ENCODE data around the gene XPOT.

Gene XPOT

GRCh38 chr12:64470495-64470894 lies 66.3 kb downstream of the XPOT start:
- DNase-seq: no peak

GRCh38 chr12:64473176-64473575 lies 69.0 kb downstream of the XPOT start:
- no peak for DNase-seq

GRCh38 chr12:64475518-64475917 lies 71.3 kb downstream of the XPOT start:
- DNase-seq: no peak

- no peak for DNase-seq
Observed at GRCh38 chr12:64476844-64477243, 72.7 kb downstream of the XPOT start.

GRCh38 chr12:64478661-64479060 lies 74.5 kb downstream of the XPOT start:
- DNase-seq: no peak

- DNase-seq: no peak
Observed at GRCh38 chr12:64480148-64480547, 76.0 kb downstream of the XPOT start.

- DNase-seq: no peak
Observed at GRCh38 chr12:64486657-64487056, 82.5 kb downstream of the XPOT start.

GRCh38 chr12:64491718-64492117 lies 87.5 kb downstream of the XPOT start:
- no peak for DNase-seq

- DNase-seq: no peak
Observed at GRCh38 chr12:64493513-64493912, 89.3 kb downstream of the XPOT start.

- no peak for DNase-seq
Observed at GRCh38 chr12:64494998-64495729, 91.0 kb downstream of the XPOT start.

- DNase-seq: no peak
Observed at GRCh38 chr12:64496839-64497400, 92.7 kb downstream of the XPOT start.

- DNase-seq: no peak
Observed at GRCh38 chr12:64497484-64497883, 93.3 kb downstream of the XPOT start.

- no peak for DNase-seq
Observed at GRCh38 chr12:64497903-64498302, 93.7 kb downstream of the XPOT start.

- DNase-seq: no peak
Observed at GRCh38 chr12:64500394-64500793, 96.2 kb downstream of the XPOT start.
